GM18505 (cell line): Measurements from ENCODE around the gene TOMM40.
"Not testable (repeated sequence)": the region's sequence is repeated elsewhere in the genome, so short reads cannot be mapped to it uniquely, and the experiment has no call there.

Experiments used
- ATAC-seq: cut with Tn5 transposase; IDR thresholded peaks from one replicate; pipeline ENCODE4 v1.9.1; 2021; ENCODE audit not compliant: unreplicated experiment
- POLR2A ChIP-seq: IDR thresholded peaks from 4 replicates; pipeline ENCODE4 v1.6.1; 2011; ENCODE audit warnings: borderline replicate concordance; ENCODE audit not compliant: insufficient read depth, insufficient read length; ENCODE audit errors: extremely low read depth

TOMM40 gene

GRCh38 chr19:44878120-44878865 is 12.8 kb upstream of the TOMM40 start:
- TF ChIP-seq POLR2A: no peak
- ATAC-seq: no peak

GRCh38 chr19:44879309-44880065 is 11.6 kb upstream of the TOMM40 start:
- ATAC-seq: no peak

GRCh38 chr19:44882063-44882462 is 9.0 kb upstream of the TOMM40 start:
- no peak for TF ChIP-seq POLR2A
- no peak for ATAC-seq

More at GRCh38 chr19:44879309-44880065, 11.6 kb upstream of the TOMM40 start:
- TF ChIP-seq POLR2A: no peak

DNA sequence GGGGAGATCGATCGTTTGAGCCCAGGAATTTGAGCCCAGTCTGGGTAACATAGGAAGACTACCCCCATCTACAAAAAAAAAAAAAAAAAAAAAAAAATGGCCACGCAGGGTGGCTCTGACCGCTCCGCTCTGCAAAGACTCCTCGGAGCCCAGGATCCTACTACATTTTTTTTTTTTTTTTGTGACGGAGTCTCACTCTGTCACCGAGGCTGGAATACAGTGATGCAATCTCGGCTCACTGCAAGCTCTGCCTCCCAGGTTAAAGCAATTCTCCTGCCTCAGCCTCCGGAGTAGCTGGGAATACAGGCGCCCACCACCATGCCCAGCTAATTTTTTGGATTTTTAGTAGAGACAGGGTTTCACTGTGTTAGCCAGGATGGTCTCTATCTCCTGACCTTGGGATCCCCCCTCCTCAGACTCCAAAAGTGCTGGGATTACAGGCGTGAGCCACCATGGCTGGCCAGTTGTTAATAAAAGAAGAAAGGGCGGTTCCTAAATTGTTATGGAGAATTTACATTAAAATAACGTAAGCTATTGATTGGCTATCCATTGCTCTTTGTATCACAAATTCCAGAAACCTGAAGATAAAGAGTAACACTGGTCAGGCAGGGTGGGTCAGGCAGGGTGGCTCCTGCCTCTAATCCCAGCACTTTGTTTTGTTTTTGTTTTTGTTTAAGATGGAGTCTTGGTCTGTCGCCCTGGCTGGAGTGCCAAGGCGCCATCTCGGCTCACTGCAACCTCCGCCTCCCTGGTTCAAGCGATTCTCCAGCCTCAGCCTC is 8.2 kb upstream of the TOMM40 start:
- not testable (repeated sequence) for ATAC-seq

- ATAC-seq: no peak
Observed at GRCh38 chr19:44883922-44884321, 7.1 kb upstream of the TOMM40 start.

GRCh38 chr19:44884566-44884965 is 6.5 kb upstream of the TOMM40 start:
- ATAC-seq: no peak
- TF ChIP-seq POLR2A: no peak

More at GRCh38 chr19:44883922-44884321, 7.1 kb upstream of the TOMM40 start:
- TF ChIP-seq POLR2A: no peak

- TF ChIP-seq POLR2A: no peak
- no peak for ATAC-seq
Observed at GRCh38 chr19:44886141-44886540, 4.9 kb upstream of the TOMM40 start.

DNA sequence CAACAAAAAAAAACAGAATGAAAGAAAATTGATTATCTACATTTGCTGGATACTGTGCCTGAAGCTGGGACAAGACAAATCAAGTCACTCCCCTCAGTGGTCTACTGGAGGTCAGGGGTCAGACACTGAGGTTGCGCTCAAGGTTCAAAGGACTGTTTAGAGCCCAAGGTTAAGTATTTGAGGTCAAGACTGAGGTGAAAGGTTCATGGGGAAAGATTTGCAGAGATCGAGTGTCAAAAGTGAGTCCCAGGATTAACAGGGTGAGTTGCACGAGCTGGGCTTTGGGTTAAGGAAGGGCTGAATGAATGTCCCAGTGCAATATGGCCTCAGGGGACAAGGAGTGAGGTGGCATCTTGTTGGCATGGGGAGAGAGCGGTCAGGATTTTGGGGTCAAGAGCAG is 3.4 kb upstream of the TOMM40 start:
- no peak for TF ChIP-seq POLR2A
- no peak for ATAC-seq

DNA sequence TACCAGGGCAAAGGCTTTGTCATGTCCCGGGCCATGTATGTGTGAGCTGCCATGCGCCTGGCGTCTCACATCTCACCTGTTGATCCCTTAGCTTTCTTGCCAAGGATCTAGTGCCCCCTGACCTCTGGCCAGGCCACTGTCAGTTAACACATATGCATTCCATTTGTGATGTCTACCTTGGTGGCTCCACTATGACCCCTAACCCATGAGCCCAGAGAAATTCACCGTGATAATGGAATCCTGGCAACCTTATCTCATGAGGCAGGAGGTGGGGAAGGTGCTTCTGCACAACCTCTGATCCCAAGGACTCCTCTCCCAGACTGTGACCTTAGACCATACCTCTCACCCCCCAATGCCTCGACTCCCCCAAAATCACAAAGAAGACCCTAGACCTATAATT is 2.7 kb upstream of the TOMM40 start:
- ATAC-seq: not testable (repeated sequence)

- no peak for ATAC-seq
Observed at GRCh38 chr19:44889830-44890365, 1.2 kb upstream of the TOMM40 start.

GRCh38 chr19:44890366-44891015 is 563 bp upstream of the TOMM40 start:
- ATAC-seq: peak; percentile 75
- peak; percentile 71 for TF ChIP-seq POLR2A

More at GRCh38 chr19:44889830-44890365, 1.2 kb upstream of the TOMM40 start:
- TF ChIP-seq POLR2A: no peak

GRCh38 chr19:44892932-44893331 is 1.9 kb downstream of the TOMM40 start:
- ATAC-seq: no peak
- TF ChIP-seq POLR2A: no peak
